Activated CD8-positive, alpha-beta memory T cell treated with anti-CD3 and anti-CD28 coated beads for 36 hours (primary cell): ENCODE results near the gene ING5. TPM values are rescaled to one million over a fixed set of nuclear protein-coding genes. Genes with fewer than 3 reads are reported as not detected.
"Not testable (repeated sequence)": the region's sequence is repeated elsewhere in the genome, so short reads cannot be mapped to it uniquely, and the experiment has no call there.

Experiments
- CTCF ChIA-PET: fragments of 350-600 bp; sonication (Branson Sonifier 250); formaldehyde crosslinking; loops from one replicate; lab custom pipeline; 2021; ENCODE audit warnings: antibody characterized with exemption; lab: Charles Lee
- POLR2A ChIA-PET: fragments of 350-600 bp; sonication (Branson Sonifier 250); formaldehyde crosslinking; loops from one replicate; lab custom pipeline; 2021; ENCODE audit warnings: antibody characterized with exemption; lab: Charles Lee
- total RNA-seq, 2 experiments: library from RNA; stranded (reverse); gene quantifications; one replicate each; pipeline ENCODE4 v1.2.3, GENCODE V29; 2021

ING5 gene
- total RNA-seq, 2 experiments from 2014 or later = 44.2 to 47.1 TPM

DNA sequence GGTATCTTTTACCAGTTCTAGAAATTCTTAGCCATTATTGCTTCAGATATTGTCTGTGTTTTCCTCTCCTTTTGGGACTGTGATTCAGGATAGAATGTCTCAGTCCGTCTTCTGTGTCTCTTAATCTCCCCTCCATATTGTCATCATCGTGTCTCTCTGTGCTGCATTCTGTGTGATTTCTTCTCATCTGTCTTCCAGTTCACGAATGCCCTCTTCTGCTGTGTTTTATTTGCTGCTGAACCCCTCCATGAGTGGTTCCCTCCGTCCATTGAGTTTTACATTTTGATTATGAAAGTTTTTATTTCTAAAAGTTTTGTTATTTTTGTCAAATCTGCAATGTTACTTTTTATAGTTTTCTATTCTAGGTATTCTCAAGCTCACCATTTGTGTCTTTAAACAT is 44.2 kb downstream of the ING5 start:
- ChIA-PET POLR2A (no interaction called here), CTCF (interaction anchor here (1.0 kb wide), 1 partner anchor 11 kb away, joined by 3 read pairs; the partner anchor contains the start of gene D2HGDH)

- POLR2A ChIA-PET = no interaction called here
- CTCF ChIA-PET = no interaction called here
Measured at GRCh38 chr2:241748468-241749256, 46.8 kb downstream of the ING5 start.

- POLR2A ChIA-PET = interaction anchor here (0.5 kb wide), 1 partner anchor 557 kb away, joined by 9 read pairs; no protein-coding TSS in a partner anchor
- CTCF ChIA-PET = no interaction called here
Measured at GRCh38 chr2:241750076-241750840, 48.4 kb downstream of the ING5 start.

GRCh38 chr2:241751152-241751551 is 49.3 kb downstream of the ING5 start:
- CTCF ChIA-PET = no interaction called here
- POLR2A ChIA-PET = no interaction called here

- CTCF ChIA-PET = no interaction called here
- POLR2A ChIA-PET = no interaction called here
Measured at GRCh38 chr2:241751776-241752175, 49.9 kb downstream of the ING5 start.

GRCh38 chr2:241752253-241752652 is 50.4 kb downstream of the ING5 start:
- ChIA-PET CTCF (no interaction called here), POLR2A (no interaction called here)

- ChIA-PET CTCF (no interaction called here), POLR2A (no interaction called here)
Measured at GRCh38 chr2:241752689-241753276, 50.9 kb downstream of the ING5 start.

GRCh38 chr2:241753493-241753892 is 51.7 kb downstream of the ING5 start:
- ChIA-PET CTCF (no interaction called here), POLR2A (no interaction called here)

DNA sequence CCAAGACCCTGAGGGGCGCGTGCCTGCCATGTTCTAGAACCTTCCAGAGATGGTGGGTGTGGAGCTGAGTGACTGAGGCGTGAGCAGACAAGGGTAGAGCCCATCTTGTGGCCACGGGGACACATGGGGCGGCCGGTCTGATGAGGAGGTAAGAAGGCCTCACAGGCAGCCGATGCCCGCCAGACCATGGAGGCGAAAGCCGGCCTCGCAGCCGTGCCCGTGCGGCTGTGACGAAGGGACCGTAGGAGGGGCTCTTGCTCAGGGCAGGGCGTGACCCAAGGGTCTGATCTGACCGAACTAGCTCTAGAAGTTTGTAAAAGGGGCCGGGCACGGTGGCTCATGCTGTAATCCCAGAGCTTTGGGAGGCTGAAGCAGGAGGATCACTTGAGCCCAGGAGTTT is 52.2 kb downstream of the ING5 start:
- ChIA-PET POLR2A (no interaction called here), CTCF (no interaction called here)

DNA sequence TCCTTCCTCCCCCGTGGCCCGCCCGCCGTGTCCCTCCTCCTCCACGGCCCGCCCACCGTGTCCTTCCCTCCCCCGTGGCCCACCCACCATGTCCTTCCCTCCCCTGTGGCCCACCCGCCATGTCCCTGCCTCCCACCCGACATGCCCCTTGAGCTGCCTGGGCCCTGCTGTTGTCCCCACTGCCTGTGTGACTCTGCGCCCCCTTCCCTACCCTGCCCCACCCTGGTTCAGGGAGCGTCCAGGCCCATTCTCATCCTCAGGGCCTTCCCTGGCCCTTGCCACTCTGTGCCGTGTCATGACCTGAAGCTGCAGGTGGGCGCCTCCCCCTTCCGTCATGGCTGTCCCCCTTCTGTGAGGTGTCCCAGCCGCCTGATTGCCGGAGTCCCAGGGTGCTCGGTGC is 53.3 kb downstream of the ING5 start:
- CTCF ChIA-PET = no interaction called here
- POLR2A ChIA-PET = no interaction called here

GRCh38 chr2:241755777-241756176 is 53.9 kb downstream of the ING5 start:
- POLR2A ChIA-PET = no interaction called here
- CTCF ChIA-PET = no interaction called here

DNA sequence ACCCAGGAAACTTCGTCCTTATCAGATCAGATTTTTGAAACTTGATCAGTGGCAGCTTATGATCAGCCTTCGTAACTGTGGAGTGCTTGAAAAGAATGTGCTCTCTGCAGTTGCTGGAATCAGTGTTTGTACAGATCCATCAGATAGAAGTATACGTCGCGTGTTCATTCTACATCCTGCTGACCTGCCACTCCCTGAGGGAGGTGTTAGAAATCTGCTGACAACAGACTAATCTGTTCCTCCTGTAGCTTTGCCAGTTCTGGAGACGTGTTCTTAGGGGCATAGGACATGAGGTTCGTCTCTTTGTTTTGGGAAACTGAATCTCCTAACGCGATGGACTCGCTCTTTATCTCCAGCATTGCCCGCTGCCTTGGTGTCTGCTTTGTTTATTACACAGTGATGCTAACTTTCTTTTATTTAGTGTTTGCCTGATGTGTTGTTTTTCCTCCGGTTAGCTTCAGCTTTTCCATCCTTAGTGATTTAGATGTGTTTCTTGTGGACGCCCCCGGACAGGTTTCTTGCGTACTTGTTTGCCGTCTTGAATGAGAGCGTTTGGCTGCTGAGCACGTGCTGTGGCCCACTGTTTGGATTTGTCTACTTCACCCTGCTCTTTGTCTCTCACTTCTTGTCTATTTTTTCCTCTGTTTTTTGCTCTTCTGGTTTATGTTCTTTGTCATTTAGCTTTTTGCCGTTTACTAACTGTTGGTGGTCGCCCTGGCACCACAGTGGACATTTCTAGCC is 57.4 kb downstream of the ING5 start:
- ChIA-PET CTCF (interaction anchor here (0.6 kb wide), 1 partner anchor 565 kb away, joined by 3 read pairs; no protein-coding TSS in a partner anchor), POLR2A (no interaction called here)

DNA sequence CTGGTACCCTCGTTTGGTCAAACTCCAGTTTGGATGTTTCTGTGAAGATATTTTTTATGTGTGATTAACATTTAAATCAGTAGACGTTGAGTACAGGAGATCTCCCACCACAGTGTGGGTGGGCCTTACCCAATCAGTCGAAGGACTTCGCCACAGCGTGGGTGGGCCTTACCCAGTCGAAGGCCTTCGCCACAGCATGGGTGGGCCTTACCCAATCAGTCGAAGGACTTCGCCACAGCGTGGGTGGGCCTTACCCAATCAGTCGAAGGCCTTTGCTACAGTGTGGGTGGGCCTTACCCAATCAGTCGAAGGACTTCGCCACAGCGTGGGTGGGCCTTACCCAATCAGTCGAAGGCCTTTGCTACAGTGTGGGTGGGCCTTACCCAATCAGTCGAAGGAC is 58.1 kb downstream of the ING5 start:
- POLR2A ChIA-PET, CTCF ChIA-PET: not testable (repeated sequence)

DNA sequence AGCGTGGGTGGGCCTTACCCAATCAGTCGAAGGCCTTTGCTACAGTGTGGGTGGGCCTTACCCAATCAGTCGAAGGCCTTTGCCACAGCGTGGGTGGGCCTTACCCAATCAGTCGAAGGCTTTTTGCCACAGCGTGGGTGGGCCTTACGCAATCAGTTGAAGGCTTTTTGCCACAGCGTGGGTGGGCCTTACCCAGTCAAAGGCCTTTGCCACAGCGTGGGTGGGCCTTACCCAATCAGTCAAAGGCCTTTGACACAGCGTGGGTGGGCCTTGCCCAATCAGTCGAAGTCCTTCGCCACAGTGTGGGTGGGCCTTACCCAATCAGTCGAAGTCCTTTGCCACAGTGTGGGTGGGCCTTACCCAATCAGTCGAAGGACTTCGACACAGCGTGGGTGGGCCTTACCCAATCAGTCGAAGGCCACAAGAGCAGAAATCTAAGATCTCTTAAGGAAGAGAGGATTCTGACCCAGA is 58.5 kb downstream of the ING5 start:
- ChIA-PET CTCF (no interaction called here), POLR2A (no interaction called here)

GRCh38 chr2:241762321-241762932 is 60.6 kb downstream of the ING5 start:
- ChIA-PET CTCF (interaction anchor here (0.7 to 2.3 kb wide), 7 partner anchors 10 to 548 kb away, joined by 3 to 13 read pairs (median 5); partner anchors contain the start of gene ING5), POLR2A (interaction anchor here (0.6 to 2.3 kb wide), 8 partner anchors 16 to 105 kb away, joined by 3 to 17 read pairs (median 6); partner anchors contain the start of gene D2HGDH)

GRCh38 chr2:241762933-241763369 is 61.1 kb downstream of the ING5 start:
- ChIA-PET CTCF (interaction anchor here (0.7 to 2.3 kb wide), 8 partner anchors 10 to 116 kb away, joined by 3 to 13 read pairs (median 4); partner anchors contain the start of gene ING5), POLR2A (interaction anchor here (0.6 to 2.3 kb wide), 9 partner anchors 22 to 105 kb away, joined by 3 to 17 read pairs (median 4); partner anchors contain the start of genes D2HGDH and ING5)

DNA sequence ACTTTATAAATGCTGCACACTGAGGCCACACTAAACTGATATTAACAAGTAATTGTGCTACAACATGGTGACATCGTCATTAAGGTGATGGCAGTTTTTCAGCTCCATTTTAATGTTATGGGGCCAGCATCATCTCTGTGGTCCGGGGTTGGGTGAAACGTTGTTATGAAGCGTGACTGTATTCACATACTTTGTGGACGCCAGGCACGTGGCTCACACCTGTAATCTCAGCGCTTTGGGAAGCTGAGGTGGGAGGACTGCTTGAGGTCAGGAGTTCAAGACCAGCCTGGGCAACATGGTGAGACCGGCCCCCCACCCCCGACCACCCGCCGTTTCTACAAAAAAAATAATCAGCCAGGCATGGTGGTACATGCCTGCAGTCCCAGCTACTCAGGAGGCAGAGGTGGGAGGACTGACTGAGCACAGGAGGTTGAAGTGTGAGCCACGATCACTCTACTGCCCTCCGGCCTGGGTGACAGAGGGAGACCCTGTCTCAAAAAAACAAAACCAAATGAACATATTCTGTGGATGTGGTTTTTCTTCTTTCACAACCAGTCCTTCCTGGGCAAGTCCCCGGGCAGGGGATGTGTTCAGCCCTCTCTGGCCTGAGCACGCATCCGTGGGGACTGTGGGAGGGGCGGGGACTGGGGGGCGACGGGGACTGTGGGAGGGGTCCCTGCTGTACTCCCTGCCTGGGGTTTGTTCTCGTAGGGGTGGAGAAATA is 61.9 kb downstream of the ING5 start:
- POLR2A ChIA-PET = interaction anchor here (0.6 to 2.3 kb wide), 10 partner anchors 23 to 104 kb away, joined by 3 to 17 read pairs (median 3); partner anchors contain the start of genes D2HGDH and ING5
- CTCF ChIA-PET = interaction anchor here (0.7 to 2.3 kb wide), 8 partner anchors 9 to 115 kb away, joined by 3 to 13 read pairs (median 4); partner anchors contain the start of gene ING5
